Liver (tissue), 3 donors: ENCODE results near the gene CWH43.

Source experiments
- CTCF ChIP-seq: fragments of 150-350 bp; IDR thresholded peaks from 2 replicates; pipeline ENCODE4 v1.5.1; 2017; ENCODE audit warnings: improper control_type of control experiment, low read depth, low read length; ENCODE audit not compliant: missing input control
- EGR1 ChIP-seq, 2 donors: IDR thresholded peaks; 2 replicates each; pipeline ENCODE4 v1.6.1; 2016 to 2018; ENCODE audit warnings: antibody characterized with exemption in 2 of 2, low read depth in 2 of 2
- RAD21 ChIP-seq, 2 donors: IDR thresholded peaks; 2 replicates each; pipeline ENCODE4 v1.6.1; 2016; ENCODE audit warnings: antibody characterized with exemption in 2 of 2, mild to moderate bottlenecking in 2 of 2
- ZBTB33 ChIP-seq: IDR thresholded peaks from 2 replicates; pipeline ENCODE4 v1.6.1; 2016; ENCODE audit warnings: antibody characterized with exemption
- donor health status: healthy.
- donor health status: healthy.

GRCh38 chr4:48938831-48939230, 47.2 kb upstream of the CWH43 start:
- TF ChIP-seq CTCF (no peak), RAD21 (IDR thresholded peaks at IDR 0.05) (no peak), EGR1 (IDR thresholded peaks at IDR 0.05; ENCODE audit: low read depth in 2 of 2) (no peak), ZBTB33 (no peak)
